NB4 (cell line): ENCODE results near the gene ZNF148.

Experiments used
- POLR2A ChIP-seq: IDR thresholded peaks from 2 replicates; pipeline ENCODE4 v1.6.1; 2011; ENCODE audit warnings: mild to moderate bottlenecking; ENCODE audit not compliant: insufficient read length; ENCODE audit errors: extremely low read depth
- TF ChIP-seq, protein P1 (sequence below): IDR thresholded peaks from one replicate; pipeline ENCODE4 v1.5.1; 2012; ENCODE audit warnings: low read depth, low read length

DNA sequence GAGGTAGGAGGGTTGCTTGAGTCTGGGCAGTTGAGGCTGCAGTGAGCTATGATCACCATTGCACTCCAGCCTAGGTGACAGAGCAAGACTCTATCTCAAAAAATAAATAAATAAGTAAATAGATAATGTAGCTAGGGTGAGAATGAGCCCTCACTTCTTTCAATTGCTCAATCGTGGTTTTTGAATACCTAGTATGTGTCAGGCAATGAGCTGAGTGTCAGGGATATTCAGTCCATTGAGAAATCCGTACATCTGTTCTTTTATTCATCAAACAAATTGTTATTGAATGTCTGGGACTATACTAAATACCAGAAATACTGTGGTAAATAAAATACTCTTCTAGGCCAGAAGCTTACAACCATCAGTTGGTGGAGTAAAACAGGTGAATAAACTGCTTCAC, 6.2 kb upstream of the ZNF148 start:
- TF ChIP-seq, protein P1, sequence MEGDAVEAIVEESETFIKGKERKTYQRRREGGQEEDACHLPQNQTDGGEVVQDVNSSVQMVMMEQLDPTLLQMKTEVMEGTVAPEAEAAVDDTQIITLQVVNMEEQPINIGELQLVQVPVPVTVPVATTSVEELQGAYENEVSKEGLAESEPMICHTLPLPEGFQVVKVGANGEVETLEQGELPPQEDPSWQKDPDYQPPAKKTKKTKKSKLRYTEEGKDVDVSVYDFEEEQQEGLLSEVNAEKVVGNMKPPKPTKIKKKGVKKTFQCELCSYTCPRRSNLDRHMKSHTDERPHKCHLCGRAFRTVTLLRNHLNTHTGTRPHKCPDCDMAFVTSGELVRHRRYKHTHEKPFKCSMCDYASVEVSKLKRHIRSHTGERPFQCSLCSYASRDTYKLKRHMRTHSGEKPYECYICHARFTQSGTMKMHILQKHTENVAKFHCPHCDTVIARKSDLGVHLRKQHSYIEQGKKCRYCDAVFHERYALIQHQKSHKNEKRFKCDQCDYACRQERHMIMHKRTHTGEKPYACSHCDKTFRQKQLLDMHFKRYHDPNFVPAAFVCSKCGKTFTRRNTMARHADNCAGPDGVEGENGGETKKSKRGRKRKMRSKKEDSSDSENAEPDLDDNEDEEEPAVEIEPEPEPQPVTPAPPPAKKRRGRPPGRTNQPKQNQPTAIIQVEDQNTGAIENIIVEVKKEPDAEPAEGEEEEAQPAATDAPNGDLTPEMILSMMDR: no peak
- no peak for TF ChIP-seq POLR2A
